H9 (cell line): Measurements from ENCODE around the gene GPATCH3. TPM values are rescaled to one million over a fixed set of nuclear protein-coding genes. Genes with fewer than 3 reads are reported as not detected.
A peak's percentile ranks its signal among the peaks of the same experiment; 100 is the strongest.
"Not testable (repeated sequence)": the region's sequence is repeated elsewhere in the genome, so short reads cannot be mapped to it uniquely, and the experiment has no call there.

Source experiments
- DNase-seq: peaks from one replicate; pipeline ENCODE4 v3.0.0-alpha.2; 2017
- H2AFZ ChIP-seq: one replicate; pipeline ENCODE4 v1.6.1; 2013; ENCODE audit warnings: mild to moderate bottlenecking, low read length, control low read depth, moderate library complexity
- H2AK5ac ChIP-seq: 2 replicates; pipeline ENCODE4 v1.6.1; 2013; ENCODE audit warnings: low read length, control low read depth, mixed read lengths; ENCODE audit not compliant: insufficient read length
- H2BK120ac ChIP-seq: one replicate; pipeline ENCODE4 v1.6.1; 2013; ENCODE audit warnings: low read depth, mild to moderate bottlenecking, low read length, control low read depth, inconsistent platforms; ENCODE audit not compliant: poor library complexity, severe bottlenecking
- H2BK12ac ChIP-seq: 2 replicates; pipeline ENCODE4 v1.6.1; 2013; ENCODE audit warnings: low read length, control low read depth, mixed read lengths, low read depth; ENCODE audit not compliant: insufficient read length
- H2BK15ac ChIP-seq: 2 replicates; pipeline ENCODE4 v1.6.1; 2013; ENCODE audit warnings: low read depth, low read length, control low read depth
- H2BK20ac ChIP-seq: one replicate; pipeline ENCODE4 v1.6.1; 2013; ENCODE audit warnings: low read depth, mild to moderate bottlenecking, low read length, control low read depth, inconsistent platforms; ENCODE audit not compliant: poor library complexity, severe bottlenecking
- H2BK5ac ChIP-seq: 2 replicates; pipeline ENCODE4 v1.6.1; 2013; ENCODE audit warnings: low read length, control low read depth, mixed read lengths; ENCODE audit not compliant: insufficient read length
- H3K14ac ChIP-seq: 2 replicates; pipeline ENCODE4 v1.6.1; 2013; ENCODE audit warnings: low read length, control low read depth; ENCODE audit not compliant: insufficient read depth
- H3K18ac ChIP-seq: 2 replicates; pipeline ENCODE4 v1.6.1; 2013; ENCODE audit warnings: low read depth, mild to moderate bottlenecking, mixed read lengths, low read length, control low read depth; ENCODE audit not compliant: insufficient read length
- H3K23ac ChIP-seq: 2 replicates; pipeline ENCODE4 v1.6.1; 2013; ENCODE audit warnings: low read length, control low read depth, mixed read lengths, low read depth; ENCODE audit not compliant: insufficient read length
- H3K23me2 ChIP-seq: 2 replicates; pipeline ENCODE4 v1.6.1; 2013; ENCODE audit warnings: low read depth, mild to moderate bottlenecking, mixed read lengths, low read length, control low read depth; ENCODE audit not compliant: insufficient read length, poor library complexity, severe bottlenecking
- H3K27ac ChIP-seq: 2 replicates; pipeline ENCODE4 v1.5.1; 2013; ENCODE audit warnings: low read length, control low read depth, mixed read lengths, low read depth; ENCODE audit not compliant: insufficient read length
- H3K27me3 ChIP-seq: 2 replicates; pipeline ENCODE4 v1.6.1; 2013; ENCODE audit warnings: low read length, control low read depth, inconsistent platforms; ENCODE audit not compliant: insufficient read depth
- H3K4ac ChIP-seq: 2 replicates; pipeline ENCODE4 v1.6.1; 2013; ENCODE audit warnings: low read depth, mild to moderate bottlenecking, control low read depth, inconsistent platforms, low read length, moderate library complexity
- H3K4me1 ChIP-seq: 2 replicates; pipeline ENCODE4 v1.6.1; 2013; ENCODE audit warnings: low read length, control low read depth, inconsistent platforms; ENCODE audit not compliant: insufficient read depth
- H3K4me2 ChIP-seq: 2 replicates; pipeline ENCODE4 v1.6.1; 2013; ENCODE audit warnings: low read length, control low read depth, mixed read lengths; ENCODE audit not compliant: insufficient read length, insufficient read depth
- H3K56ac ChIP-seq: 2 replicates; pipeline ENCODE4 v1.6.1; 2013; ENCODE audit warnings: low read depth, mild to moderate bottlenecking, mixed read lengths, low read length, control low read depth; ENCODE audit not compliant: insufficient read length
- H3K79me1 ChIP-seq: 2 replicates; pipeline ENCODE4 v1.6.1; 2013; ENCODE audit warnings: low read depth, mild to moderate bottlenecking, moderate library complexity, low read length, control low read depth, inconsistent platforms; ENCODE audit not compliant: insufficient read depth, poor library complexity, severe bottlenecking
- H3K79me2 ChIP-seq: 2 replicates; pipeline ENCODE4 v1.6.1; 2013; ENCODE audit warnings: low read length, control low read depth, inconsistent platforms; ENCODE audit not compliant: insufficient read depth
- H3K9ac ChIP-seq: 2 replicates; pipeline ENCODE4 v1.6.1; 2013; ENCODE audit warnings: low read length, control low read depth, mixed read lengths; ENCODE audit not compliant: insufficient read length; ENCODE audit errors: extremely low read depth
- H3K9me3 ChIP-seq: one replicate; pipeline ENCODE4 v1.6.1; 2013; ENCODE audit warnings: low read depth, low read length, inconsistent platforms; ENCODE audit not compliant: control insufficient read depth
- H3T11ph ChIP-seq: one replicate; pipeline ENCODE4 v1.6.1; 2013; ENCODE audit warnings: mild to moderate bottlenecking, low read length, control low read depth, inconsistent platforms
- H4K20me1 ChIP-seq: one replicate; pipeline ENCODE4 v1.6.1; 2013; ENCODE audit not compliant: control insufficient read depth, insufficient read length, insufficient read depth
- H4K5ac ChIP-seq: 2 replicates; pipeline ENCODE4 v1.6.1; 2013; ENCODE audit warnings: low read depth, mild to moderate bottlenecking, mixed read lengths, low read length, control low read depth; ENCODE audit not compliant: insufficient read length
- H4K8ac ChIP-seq: replicated peaks from 2 replicates; pipeline ENCODE4 v1.6.1; 2013; ENCODE audit warnings: low read length, control low read depth, mixed read lengths, low read depth; ENCODE audit not compliant: insufficient read length
- H4K91ac ChIP-seq: 2 replicates; pipeline ENCODE4 v1.6.1; 2013; ENCODE audit warnings: low read depth, mild to moderate bottlenecking, moderate library complexity, mixed read lengths, low read length, control low read depth; ENCODE audit not compliant: insufficient read length
- H3K27ac Mint-ChIP-seq, 3 experiments: 2 replicates in 2 of 3; 3 replicates in 1 of 3; pipeline ENCODE4 v1.8.0; 2020 to 2021; ENCODE audit warnings: mixed read lengths in 3 of 3, mild to moderate bottlenecking in 1 of 3, moderate library complexity in 1 of 3
- H3K27me3 Mint-ChIP-seq: 2 replicates; pipeline ENCODE4 v1.8.0; 2021; ENCODE audit warnings: low read depth, mild to moderate bottlenecking, moderate library complexity, mixed read lengths
- H3K36me3 Mint-ChIP-seq, 3 experiments: 2 replicates in 2 of 3; 3 replicates in 1 of 3; pipeline ENCODE4 v1.8.0; 2020 to 2021; ENCODE audit warnings: low read depth in 3 of 3, mixed read lengths in 3 of 3; ENCODE audit not compliant: insufficient read depth in 1 of 3
- H3K4me1 Mint-ChIP-seq, 2 experiments: 2 replicates each; pipeline ENCODE4 v1.8.0; 2020; ENCODE audit warnings: mixed read lengths in 2 of 2
- H3K4me3 Mint-ChIP-seq, 2 experiments: 2 replicates in 1 of 2; 3 replicates in 1 of 2; pipeline ENCODE4 v1.8.0; 2020 to 2021; ENCODE audit warnings: mild to moderate bottlenecking in 2 of 2, mixed read lengths in 2 of 2, moderate library complexity in 1 of 2
- H3K9me3 Mint-ChIP-seq, 2 experiments: 2 replicates in 1 of 2; 3 replicates in 1 of 2; pipeline ENCODE4 v1.8.0; 2020; ENCODE audit warnings: mild to moderate bottlenecking in 2 of 2, mixed read lengths in 2 of 2, moderate library complexity in 1 of 2
- WGBS: extraction: QIAGEN DNeasy Blood & Tissue Kit; methylation state at CpG from one replicate; pipeline ENCODE4 v1.1.7; 2013; ENCODE audit warnings: missing lambda C conversion rate, low lambda C conversion rate, mixed read lengths; ENCODE audit not compliant: insufficient read length; ENCODE audit errors: extremely low coverage; 5-methylcytosine and 5-hydroxymethylcytosine counted together
- total RNA-seq: library from RNA; stranded (reverse); gene quantifications from 2 replicates; pipeline ENCODE4 v1.2.1, GENCODE V29; 2021
- TF ChIP-seq, protein P1 (sequence below): fragments of 200-600 bp; sonication (generic); conservative IDR thresholded peaks from 3 replicates; pipeline ENCODE4 v1.8.0; 2021; ENCODE audit warnings: antibody characterized with exemption, mild to moderate bottlenecking

The GPATCH3 gene
- total RNA-seq, 1 experiment from 2014 or later = 19.4 TPM

DNA sequence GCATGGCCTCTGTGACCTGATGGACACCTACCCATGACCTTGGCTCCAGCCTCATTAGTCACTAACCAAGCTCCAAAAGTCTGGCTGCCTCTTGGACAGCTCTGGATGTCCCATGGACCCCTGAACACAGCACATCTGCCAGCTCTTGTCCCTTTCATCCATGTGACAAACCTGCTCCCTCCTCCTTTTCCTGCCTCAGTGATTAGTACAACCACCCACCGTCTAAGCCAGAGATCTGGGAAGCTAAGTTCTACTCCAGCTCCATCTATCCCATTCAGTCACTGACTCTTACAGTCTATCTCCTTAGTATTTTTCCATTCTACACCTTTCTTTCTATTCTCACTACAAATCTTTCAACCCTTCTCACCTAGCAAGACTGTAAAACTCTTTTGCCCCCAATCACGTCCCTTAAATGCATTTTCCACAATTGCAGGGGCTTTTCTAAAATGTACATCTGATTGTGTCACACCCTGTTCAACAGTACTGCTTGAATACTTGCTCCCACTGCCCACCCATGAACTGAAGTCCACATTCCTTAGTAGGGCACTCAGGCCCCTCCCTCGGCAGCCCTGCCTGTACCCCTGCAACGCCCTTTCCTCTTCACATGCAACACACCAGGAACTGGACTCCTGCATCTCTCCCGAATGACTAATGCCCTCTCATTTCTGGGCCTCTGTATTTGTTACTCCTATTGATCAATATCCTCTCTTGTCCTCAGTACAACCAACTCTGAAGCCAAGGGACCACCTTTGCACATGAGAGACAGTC is 17.4 kb downstream of the GPATCH3 start:
- no peak overlapping the region for H2AK5ac ChIP-seq
- H3K14ac ChIP-seq = no peak overlapping the region
- H3T11ph ChIP-seq = no peak overlapping the region
- no peak overlapping the region for H2AFZ ChIP-seq
- Mint-ChIP-seq H3K27me3 (no peaks in the 10 kb centered on the region), H3K36me3 (peaks cover 28 to 77% (median 61%) of the 10 kb centered on the region in 3 experiments; a peak in 6 of 7 replicates), H3K4me3 (no peak overlapping the region), H3K27ac (peak overlapping the region in 1 of 3 experiments; percentile 2; a peak in 2 of 7 replicates), H3K4me1 (no peaks in the 10 kb centered on the region), H3K9me3 (no peaks in the 10 kb centered on the region)
- H3K4me2 ChIP-seq = no peak overlapping the region
- H3K27me3 ChIP-seq = no peaks in the 10 kb centered on the region; the same call in 1 of the 2 replicates
- no peak overlapping the region for H2BK12ac ChIP-seq
- no peaks in the 10 kb centered on the region for H3K4me1 ChIP-seq
- no peak overlapping the region for H2BK120ac ChIP-seq
- H3K27ac ChIP-seq = no peak overlapping the region
- H2BK20ac ChIP-seq = no peak overlapping the region
- H3K23ac ChIP-seq = no peak overlapping the region
- no peaks in the 10 kb centered on the region for H3K79me1 ChIP-seq
- H3K9ac ChIP-seq = no peak overlapping the region
- H4K5ac ChIP-seq = no peak overlapping the region
- H2BK5ac ChIP-seq = no peak overlapping the region
- TF ChIP-seq, protein P1, sequence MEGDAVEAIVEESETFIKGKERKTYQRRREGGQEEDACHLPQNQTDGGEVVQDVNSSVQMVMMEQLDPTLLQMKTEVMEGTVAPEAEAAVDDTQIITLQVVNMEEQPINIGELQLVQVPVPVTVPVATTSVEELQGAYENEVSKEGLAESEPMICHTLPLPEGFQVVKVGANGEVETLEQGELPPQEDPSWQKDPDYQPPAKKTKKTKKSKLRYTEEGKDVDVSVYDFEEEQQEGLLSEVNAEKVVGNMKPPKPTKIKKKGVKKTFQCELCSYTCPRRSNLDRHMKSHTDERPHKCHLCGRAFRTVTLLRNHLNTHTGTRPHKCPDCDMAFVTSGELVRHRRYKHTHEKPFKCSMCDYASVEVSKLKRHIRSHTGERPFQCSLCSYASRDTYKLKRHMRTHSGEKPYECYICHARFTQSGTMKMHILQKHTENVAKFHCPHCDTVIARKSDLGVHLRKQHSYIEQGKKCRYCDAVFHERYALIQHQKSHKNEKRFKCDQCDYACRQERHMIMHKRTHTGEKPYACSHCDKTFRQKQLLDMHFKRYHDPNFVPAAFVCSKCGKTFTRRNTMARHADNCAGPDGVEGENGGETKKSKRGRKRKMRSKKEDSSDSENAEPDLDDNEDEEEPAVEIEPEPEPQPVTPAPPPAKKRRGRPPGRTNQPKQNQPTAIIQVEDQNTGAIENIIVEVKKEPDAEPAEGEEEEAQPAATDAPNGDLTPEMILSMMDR = no peak
- no peaks in the 10 kb centered on the region for H3K79me2 ChIP-seq
- H3K18ac ChIP-seq = no peak overlapping the region
- DNase-seq = no peak
- H4K8ac ChIP-seq = no peak overlapping the region
- H4K20me1 ChIP-seq = no peaks in the 10 kb centered on the region
- H4K91ac ChIP-seq = no peak overlapping the region
- H3K23me2 ChIP-seq = no peaks in the 10 kb centered on the region
- H2BK15ac ChIP-seq = no peak overlapping the region
- 100% methylated on average over 1 of the region's 5 CpGs for WGBS
- H3K9me3 ChIP-seq = no peaks in the 10 kb centered on the region
- no peak overlapping the region for H3K4ac ChIP-seq
- no peak overlapping the region for H3K56ac ChIP-seq

DNA sequence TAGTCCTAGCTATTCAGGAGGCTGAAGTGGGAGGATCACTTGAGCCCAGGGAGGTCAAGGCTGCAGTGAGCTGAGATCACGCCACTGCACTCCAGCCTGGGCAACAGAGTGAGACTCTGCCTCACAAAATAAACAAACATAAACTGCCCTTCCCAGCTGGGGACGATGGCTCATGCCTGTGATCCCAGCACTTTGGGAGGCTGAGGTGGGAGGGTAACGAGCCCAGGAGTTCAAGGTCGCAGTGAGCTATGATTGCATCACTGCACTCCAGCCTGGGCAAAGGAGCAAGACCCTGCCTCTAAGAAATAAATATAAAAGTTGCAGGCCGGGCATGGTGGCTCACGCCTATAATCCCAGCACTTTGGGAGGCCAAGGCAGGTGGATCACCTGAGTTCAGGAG is 18.7 kb downstream of the GPATCH3 start:
- not testable (repeated sequence) for H3K79me1 ChIP-seq, H3K9ac ChIP-seq, H3K4ac ChIP-seq, H2BK5ac ChIP-seq, H2BK15ac ChIP-seq, H3K27me3 Mint-ChIP-seq, H3K9me3 ChIP-seq, H3K56ac ChIP-seq, H3K23me2 ChIP-seq, H3T11ph ChIP-seq, H3K27ac ChIP-seq, H2BK12ac ChIP-seq, H2BK20ac ChIP-seq, H3K4me3 Mint-ChIP-seq, H4K5ac ChIP-seq, H2AK5ac ChIP-seq, H3K14ac ChIP-seq, H4K91ac ChIP-seq, H2BK120ac ChIP-seq, H3K27ac Mint-ChIP-seq, H3K4me1 Mint-ChIP-seq, H3K4me2 ChIP-seq, H3K23ac ChIP-seq, H3K9me3 Mint-ChIP-seq, H4K8ac ChIP-seq, DNase-seq, H4K20me1 ChIP-seq, H3K4me1 ChIP-seq, H3K79me2 ChIP-seq, H3K18ac ChIP-seq, H2AFZ ChIP-seq, H3K27me3 ChIP-seq
- WGBS = no CpG with 5 or more reads among the region's 6 CpGs
- H3K36me3 Mint-ChIP-seq = peaks cover 24 to 69% (median 56%) of the 10 kb centered on the region in 3 experiments; a peak in 6 of 7 replicates
